Epithelial cell of prostate (primary cell): Measurements from ENCODE around the gene GLIPR1.
"Not testable (repeated sequence)": the region's sequence is repeated elsewhere in the genome, so short reads cannot be mapped to it uniquely, and the experiment has no call there.

Experiments
- DNase-seq: peaks from one replicate; pipeline ENCODE4 v3.0.0-alpha.2; 2011; ENCODE audit warnings: low read depth, low spot score
- H3K27ac ChIP-seq: fragments of 450-650 bp; 2 replicates; pipeline ENCODE4 v1.5.1; 2017; ENCODE audit warnings: mild to moderate bottlenecking

The GLIPR1 gene

DNA sequence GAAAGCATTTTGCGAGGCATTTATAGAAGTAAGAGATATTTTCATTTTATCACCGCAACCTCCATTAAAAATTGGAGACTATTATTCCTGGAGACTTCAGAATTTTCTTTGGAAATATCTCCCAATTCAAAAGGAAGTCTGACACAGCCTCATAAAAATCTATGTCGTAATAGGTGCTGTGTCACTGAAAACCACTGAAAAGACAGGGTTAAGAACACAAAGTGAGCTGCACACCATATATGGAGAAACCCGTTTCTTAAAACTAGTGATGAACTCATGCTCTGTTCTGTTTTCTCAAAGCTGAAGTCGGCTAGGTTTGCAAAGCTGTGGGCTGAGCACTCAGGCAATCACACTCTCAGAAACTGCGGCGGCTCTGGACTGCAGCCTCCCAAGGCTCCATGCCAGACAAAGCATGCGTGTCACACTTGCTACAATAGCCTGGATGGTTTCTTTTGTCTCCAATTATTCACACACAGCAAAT is at the start of gene GLIPR1:
TSS of gene GLIPR1 (plus strand) at position 287 of the 481 bp plus-strand sequence. CDS start at position 413, 126 bp downstream.
- DNase-seq: peak; percentile 83
- H3K27ac ChIP-seq: peak within 1 kb of the TSS; percentile 79

DNA sequence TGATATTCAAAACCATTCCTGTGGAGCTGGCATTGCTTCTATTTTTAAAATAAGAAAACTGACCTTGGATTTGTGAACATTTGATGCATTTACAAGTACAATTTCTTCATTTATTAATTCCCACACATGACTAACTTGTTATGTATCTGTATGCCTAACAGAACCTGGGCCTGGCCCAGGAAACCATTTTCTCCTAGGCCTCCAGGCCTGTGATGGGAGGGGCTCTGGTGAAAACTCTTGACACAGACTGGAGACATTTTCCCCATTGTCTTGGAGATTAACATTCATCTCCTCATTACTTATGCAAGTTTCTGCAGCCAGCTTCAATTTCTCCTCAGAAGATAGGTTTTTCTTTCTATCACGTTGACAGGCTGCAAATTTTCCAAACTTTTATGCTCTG is 47.6 kb upstream of the GLIPR1 start:
- DNase-seq: no peak
- no peak overlapping the region for H3K27ac ChIP-seq

DNA sequence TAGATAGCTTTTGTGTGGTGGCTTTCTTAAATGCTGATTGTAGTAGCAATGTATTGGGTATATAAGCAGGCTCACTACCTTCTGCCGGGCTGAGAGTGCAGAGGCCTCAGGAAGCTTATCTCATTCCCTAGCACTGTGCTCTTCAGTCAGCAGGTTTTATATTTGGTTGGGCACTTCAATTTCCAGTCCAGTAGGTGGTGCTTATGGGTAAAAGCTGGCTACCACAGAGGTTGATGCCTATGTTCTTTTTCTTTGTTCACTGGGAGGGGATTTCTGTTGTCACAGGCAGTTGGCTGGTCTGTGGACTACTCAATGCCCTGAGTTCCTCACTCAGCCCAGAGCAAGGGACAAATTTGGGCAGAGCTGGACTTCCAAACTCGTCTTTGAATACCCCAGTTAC is 43.0 kb upstream of the GLIPR1 start:
- H3K27ac ChIP-seq: no peak overlapping the region
- no peak for DNase-seq

DNA sequence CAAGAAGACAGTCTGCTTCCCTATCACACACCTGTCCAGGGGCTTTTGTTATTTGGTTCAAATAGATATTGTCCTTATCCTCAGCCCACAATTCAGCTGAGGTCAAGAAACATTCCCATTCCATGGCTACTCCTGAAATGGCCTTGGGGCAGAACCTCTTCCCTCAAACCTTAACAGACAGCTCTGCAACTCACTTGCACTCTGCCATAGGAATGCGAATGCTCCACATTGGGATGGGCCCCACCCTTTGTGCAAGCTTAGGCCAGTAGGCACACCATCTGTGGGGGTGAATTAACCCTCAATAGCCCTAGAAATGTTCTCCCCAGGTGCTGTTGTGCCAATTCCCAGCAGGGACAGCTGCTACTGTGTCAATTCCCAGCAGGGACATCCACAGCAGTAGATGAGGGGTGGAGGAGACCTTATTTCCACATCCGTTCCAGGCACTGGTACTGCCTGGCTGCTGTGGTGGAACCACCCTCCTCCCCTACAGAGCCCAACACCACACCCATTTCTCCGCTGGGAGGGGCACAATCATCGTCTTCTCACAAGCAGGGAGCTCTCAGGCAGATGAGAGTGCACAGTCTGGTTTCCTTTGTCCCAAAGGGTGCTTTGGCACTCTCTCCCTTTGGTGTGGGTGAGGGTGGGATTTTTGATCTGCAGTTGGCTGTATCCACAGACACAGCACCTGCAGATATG is 42.3 kb upstream of the GLIPR1 start:
- no peak for DNase-seq
- H3K27ac ChIP-seq: no peak overlapping the region

DNA sequence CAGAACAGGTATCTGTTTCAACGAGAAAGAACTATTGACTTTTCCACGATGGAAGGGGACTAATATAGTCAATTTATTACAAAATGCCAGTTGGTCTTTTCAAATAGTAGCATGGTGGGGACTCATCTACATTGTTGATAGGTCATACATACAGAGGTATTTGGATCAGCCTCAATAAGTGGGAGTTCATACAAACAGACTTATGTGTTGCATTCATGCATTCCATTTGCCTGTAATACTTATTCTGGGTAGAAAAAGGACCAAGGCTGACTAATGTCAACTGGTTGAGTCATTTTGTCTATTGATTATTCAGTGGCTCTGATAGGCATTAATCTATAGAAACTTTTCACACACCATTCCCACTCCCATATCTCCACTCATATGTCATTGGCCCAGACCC is 41.5 kb upstream of the GLIPR1 start:
- DNase-seq: no peak
- no peak overlapping the region for H3K27ac ChIP-seq

DNA sequence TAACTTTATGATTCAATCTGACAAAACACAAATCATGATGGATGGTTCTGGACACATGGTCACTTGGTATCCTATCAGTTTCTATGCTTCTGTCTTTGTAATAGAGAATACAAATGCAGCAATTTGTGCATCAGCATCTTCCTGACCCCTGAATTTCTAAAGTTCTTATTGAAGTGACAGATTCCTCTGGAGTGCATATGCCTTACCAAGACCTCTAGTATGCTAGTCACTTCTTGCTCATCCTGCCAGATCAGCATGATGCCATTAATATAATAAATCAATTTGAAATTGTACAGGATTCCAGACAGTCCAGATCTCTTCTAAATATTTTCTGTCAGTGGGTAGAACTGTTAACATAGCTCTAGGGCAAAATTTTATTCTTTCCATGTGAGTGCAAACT is 40.6 kb upstream of the GLIPR1 start:
- no peak overlapping the region for H3K27ac ChIP-seq
- DNase-seq: no peak

DNA sequence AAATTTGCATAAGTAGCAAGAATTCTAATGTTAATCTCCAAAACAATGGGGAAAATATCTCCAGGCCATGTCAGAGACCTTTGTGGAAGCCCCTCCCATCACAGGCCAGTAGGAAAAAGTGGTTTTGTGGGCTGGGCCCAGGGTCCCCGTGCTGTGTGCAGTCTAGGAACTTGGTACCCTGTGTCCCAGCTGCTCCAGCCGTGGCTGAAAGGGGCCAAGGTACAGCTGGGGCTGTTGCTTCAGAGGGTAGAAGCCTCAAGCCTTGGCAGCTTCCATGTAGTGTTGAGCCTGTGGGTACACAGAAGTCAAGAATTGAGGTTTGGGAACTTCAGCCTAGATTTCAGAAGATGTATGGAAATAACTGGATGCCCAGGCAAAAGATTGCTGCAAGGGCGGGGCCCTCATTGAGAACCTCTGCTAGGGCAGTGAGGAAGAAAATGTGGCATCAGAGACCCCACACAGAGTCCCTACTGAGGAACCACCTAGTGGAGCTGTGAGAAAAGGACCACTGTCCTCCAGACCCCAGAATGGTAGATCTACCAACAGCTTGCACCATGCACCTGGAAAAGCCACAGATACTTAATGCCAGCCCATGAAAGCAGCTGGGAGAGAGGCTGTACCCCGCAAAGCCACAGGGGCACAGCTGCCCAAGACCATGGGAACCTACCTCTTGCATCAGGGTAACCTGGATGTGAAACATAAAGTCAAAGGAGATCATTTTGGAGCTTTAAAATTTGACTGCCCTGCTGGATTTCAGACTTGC is 38.7 kb upstream of the GLIPR1 start:
- not testable (repeated sequence) for DNase-seq, H3K27ac ChIP-seq

DNA sequence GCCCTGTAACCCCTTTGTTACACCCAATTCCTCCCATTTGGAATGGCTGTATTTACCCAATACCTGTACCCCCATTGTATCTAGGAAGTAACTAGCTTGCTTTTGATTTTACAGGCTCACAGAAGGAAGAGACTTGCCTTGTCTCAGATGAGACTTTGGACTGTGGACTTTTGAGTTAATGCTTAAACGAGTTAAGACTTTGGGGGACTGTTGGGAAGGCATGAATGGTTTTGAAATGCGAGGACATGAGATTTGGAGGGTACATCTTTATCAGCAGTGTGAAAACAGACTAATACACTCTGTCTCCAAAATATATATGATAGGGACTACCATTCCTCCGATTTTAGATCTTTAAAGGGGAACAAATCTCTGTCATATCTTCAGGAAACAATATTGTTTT is 38.1 kb upstream of the GLIPR1 start:
- not testable (repeated sequence) for H3K27ac ChIP-seq, DNase-seq

DNA sequence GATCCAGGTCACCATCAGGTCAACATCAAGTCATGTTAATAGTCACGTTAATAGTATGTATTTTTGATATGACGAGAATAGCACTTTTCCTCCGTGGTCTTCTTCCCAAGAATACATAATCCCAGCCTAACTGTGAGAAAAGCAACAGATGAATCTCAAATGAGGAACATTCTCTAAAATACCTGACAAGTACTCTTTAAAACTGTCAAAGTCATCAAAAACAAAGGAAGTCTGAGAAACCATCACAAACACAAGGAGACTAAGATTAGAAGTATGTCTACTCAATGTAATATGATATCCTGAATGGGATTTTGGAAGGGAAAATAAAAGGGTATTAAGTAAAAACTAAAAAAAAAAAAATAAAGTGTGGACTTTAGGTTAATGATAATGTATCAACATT is 36.8 kb upstream of the GLIPR1 start:
- no peak for DNase-seq
- no peak overlapping the region for H3K27ac ChIP-seq

DNA sequence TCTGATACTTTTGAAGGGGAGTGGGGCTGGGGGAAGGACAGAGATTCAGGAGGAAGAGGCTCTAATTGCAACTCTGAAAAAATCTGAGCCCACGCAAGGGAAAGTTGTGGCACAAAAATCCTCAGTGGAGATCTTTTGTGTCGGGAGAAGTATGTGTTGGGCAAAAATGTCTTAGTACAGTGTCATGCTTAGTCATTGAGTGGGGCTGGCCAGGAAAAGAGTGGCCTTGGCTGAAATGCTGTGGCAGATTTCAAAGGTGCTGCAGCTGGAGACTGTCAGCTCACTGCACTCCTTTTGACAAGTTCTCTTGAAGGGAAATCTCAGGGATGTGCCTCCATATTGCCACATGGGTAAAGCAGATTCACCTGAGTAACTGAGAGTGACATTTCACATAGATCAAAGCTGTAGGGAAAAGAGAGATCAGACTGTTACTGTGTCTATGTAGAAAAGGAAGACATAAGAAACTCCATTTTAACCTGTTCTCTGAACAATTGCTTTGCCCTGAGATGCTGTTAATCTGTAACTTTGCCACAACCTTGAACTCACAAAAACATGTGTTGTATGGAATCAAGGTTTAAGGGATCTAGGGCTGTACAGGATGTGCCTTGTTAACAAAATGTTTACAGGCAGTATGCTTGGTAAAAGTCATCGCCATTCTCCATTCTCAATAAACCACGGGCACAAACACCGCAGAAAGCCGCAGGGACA is 36.0 kb upstream of the GLIPR1 start:
- no peak overlapping the region for H3K27ac ChIP-seq
- DNase-seq: no peak

DNA sequence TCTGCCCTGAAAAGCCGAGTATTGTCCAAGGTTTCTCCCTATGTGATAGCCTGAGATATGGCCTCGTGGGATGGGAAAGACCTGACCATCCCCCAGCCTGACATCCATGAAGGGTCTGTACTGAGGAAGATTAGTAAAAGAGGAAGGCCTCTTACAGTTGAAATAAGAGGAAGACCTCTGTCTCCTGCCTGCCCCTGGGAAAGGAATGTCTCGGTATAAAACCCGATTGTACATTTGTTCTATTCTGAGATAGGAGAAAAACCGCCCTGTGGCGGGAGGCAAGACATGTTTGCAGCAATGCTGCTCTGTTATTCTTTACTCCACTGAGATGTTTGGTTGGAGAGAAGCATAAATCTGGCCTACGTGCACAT is 35.4 kb upstream of the GLIPR1 start:
- not testable (repeated sequence) for H3K27ac ChIP-seq, DNase-seq

DNA sequence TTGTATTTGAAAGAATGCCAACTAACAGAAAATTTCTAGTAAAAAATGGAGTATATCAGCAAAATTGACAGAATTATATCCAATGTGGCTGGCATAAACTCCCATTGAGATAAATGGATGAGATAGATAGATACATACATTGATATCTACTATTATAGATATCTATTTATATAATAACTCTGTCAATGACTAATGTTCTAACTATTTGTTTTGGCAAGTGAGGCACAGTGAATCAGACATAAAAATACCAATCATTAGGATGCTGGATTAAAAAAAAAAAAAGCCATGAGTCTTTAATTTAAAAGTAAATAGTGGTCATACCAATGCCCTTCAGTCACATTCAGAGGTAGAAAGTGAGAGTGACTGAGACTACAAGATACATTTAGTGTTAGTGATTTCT is 33.7 kb upstream of the GLIPR1 start:
- peak; percentile 44 for DNase-seq
- H3K27ac ChIP-seq: no peak overlapping the region

DNA sequence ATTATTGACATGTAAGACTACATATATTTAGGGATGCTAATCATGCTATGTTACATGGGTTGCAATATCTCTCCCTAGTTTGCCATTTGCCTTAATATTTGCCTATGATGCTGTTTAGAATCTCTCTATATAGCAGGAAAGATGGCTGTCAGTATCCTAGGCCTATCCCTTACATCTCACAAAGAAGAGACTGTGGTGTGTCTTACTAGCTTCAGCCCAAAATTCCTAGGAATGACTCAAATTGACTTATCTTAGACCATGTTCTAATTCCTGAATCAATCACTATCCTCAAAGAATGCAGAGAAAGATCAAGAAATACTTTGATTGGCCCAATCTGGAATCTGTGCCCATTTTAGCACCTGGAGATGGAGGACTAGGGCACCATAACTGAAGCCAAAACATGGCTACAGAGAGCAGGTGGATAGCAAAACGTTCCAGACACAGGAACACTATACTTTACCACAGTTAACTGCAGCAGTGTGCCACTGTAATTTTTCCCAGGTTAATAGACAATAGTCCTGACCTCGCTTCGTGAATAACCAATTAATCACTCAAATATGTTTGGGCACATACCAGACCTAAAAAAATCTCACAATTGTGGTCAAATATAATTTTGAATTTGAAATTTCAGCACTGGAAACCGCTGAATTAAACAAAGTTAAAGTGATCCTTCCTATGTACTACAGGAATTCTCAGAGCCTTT is 32.7 kb upstream of the GLIPR1 start:
- no peak for DNase-seq
- no peak overlapping the region for H3K27ac ChIP-seq

DNA sequence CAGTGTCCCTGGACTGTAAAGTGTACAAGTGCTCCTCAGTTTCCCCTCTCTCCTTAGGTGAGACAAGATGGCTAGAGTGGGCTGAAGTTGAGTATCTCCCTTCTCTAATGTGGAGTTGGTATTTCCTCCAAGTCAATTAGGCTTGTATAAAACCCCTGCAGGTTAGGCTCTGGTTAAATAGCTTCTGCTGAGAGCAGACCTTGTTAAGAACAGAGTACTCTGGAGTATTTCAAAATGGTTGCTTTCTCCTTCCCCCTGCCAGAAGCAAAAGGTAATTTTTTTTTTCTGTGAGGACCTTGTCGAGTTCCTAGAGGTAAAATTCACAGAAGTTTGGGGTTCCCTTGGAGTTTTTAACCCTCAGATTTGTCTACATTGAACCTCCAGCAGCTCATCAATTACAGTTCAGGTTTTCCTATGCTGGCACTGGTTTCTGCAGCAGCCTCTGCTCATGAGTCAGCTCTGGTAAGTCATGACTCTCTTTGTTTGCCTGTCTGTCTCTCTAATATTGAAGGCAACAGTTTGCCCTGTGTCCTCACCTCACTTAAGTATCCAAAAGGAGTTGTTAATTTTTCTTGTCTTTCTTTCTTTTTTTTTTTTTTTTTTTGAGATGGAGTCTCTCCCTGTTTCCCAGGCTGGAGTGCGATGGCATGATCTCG is 27.8 kb upstream of the GLIPR1 start:
- no peak overlapping the region for H3K27ac ChIP-seq
- peak; percentile 33 for DNase-seq

DNA sequence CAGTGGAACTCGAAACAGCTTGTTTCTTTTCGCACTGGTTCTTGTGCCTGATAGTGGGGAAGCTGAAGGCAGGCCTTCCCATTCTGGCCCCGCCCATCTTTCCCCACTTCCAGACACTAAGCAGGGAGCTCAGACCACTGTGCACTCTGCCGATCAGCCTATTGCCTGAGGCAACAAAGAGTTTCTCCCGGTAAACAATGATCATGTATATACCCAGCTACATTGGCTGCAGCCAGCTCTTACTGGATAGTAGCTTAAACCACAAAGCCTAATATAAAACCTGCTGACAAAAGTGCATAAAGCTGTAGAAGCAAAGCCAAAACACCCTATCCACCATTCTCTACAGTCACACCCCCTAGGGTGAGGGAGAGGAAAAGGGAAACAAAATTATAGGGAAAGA is 24.7 kb upstream of the GLIPR1 start:
- DNase-seq: no peak
- H3K27ac ChIP-seq: no peak overlapping the region

DNA sequence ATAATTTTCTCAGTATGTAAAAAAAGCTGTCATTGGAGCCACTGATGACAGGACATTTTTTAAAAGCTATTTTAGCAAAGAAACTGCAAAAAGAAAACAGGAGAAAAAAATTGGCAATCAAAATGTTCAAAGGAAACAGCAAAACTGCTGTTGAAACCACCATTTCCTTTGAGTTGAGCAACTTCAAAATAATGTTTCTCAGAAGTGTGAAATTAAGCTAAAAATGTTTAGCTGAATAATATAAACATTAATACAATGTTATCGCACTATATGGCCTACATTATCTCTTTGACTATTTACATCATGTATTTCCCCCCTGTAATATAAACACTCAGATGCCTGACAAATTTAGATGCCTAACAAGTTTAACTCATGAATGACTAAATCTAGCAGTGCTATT is 23.4 kb upstream of the GLIPR1 start:
- no peak for DNase-seq
- H3K27ac ChIP-seq: no peak overlapping the region

DNA sequence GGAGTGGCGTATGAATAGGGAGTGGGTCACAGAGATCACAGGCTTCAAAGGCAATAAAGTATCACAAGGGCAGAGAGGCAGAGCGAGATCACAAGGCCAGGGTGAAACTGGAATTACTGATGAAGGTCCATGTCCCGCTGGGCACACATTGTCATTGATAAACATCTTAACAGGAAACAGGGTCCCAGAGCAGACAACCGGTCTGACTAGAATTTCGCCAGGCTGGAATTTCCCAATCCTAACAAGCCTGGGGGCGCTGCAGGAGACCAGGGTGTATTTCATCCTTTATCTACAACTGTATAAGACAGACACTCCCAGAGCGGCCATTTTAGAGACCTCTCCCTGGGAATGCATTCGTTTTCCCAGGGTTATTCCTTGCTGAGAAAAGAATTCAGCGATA is 22.7 kb upstream of the GLIPR1 start:
- not testable (repeated sequence) for H3K27ac ChIP-seq, DNase-seq

DNA sequence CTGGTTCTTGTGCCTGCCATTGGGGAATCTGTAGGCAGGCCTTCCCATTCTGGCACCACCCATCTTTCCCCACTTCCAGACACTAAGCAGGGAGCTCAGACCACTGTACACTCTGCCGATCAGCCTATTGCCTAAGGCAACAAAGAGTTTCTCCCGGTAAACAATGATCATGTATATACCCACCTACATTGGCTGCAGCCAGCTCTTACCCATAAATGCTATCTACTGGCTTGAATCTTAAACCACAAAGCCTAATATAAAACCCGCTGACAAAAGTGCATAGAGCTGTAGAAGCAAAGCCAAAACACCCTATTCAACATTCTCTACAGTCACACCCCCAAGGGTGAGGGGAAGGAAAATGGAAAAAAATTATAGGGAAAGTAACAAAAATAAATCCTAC is 20.8 kb upstream of the GLIPR1 start:
- no peak overlapping the region for H3K27ac ChIP-seq
- no peak for DNase-seq

DNA sequence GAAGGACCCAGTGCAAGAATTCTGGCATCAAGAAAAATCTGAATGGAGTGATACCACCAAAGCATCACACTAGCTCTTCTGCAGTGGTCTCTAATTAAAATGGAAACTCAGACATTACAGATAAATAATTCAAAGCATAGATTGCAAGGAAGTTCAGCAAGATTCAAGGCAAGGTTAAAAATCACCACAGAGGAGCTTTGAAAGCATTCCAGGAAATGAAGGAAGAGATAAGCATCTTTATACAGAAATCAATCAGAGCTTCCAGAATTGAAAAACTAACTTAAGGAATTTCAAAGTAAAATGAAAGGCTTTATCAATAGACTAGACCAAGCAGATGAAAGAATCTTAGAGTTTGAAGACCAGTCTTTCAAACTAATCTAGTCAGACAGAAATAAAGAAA is 20.4 kb upstream of the GLIPR1 start:
- DNase-seq: no peak
- no peak overlapping the region for H3K27ac ChIP-seq
